Neural cell (in vitro differentiated cells): ENCODE results near the gene TIMM44.

Experiments
- CTCF ChIP-seq: fragments of 450-650 bp; IDR thresholded peaks from 2 replicates; pipeline ENCODE4 v1.5.1; 2014; ENCODE audit warnings: antibody characterized with exemption, mild to moderate bottlenecking, moderate library complexity; ENCODE audit not compliant: poor library complexity, severe bottlenecking
- EP300 ChIP-seq: fragments of 450-650 bp; conservative IDR thresholded peaks from 2 replicates; pipeline ENCODE4 v1.6.1; 2014; ENCODE audit warnings: antibody characterized with exemption, mild to moderate bottlenecking, moderate library complexity; ENCODE audit not compliant: poor library complexity, severe bottlenecking
- EZH2 ChIP-seq: fragments of 200-600, 300-800 bp; shearing (Covaris generic), sonication (generic); IDR thresholded peaks from 2 replicates; pipeline ENCODE4 v1.6.1; 2014; ENCODE audit warnings: antibody characterized with exemption, low read length, borderline replicate concordance, mild to moderate bottlenecking; ENCODE audit not compliant: insufficient read depth, poor library complexity, severe bottlenecking
- MXI1 ChIP-seq: fragments of 450-650 bp; conservative IDR thresholded peaks from 2 replicates; pipeline ENCODE4 v1.6.1; 2014; ENCODE audit warnings: antibody characterized with exemption, mild to moderate bottlenecking; ENCODE audit not compliant: poor library complexity, severe bottlenecking
- POLR2AphosphoS5 ChIP-seq: IDR thresholded peaks from 2 replicates; pipeline ENCODE4 v1.6.1; 2012
- RAD21 ChIP-seq: fragments of 450-650 bp; conservative IDR thresholded peaks from 2 replicates; pipeline ENCODE4 v1.6.1; 2014; ENCODE audit warnings: antibody characterized with exemption, mild to moderate bottlenecking, moderate library complexity
- REST ChIP-seq: IDR thresholded peaks from 2 replicates; pipeline ENCODE4 v1.6.1; 2012; ENCODE audit warnings: borderline replicate concordance
- SMC3 ChIP-seq: fragments of 450-650 bp; conservative IDR thresholded peaks from 2 replicates; pipeline ENCODE4 v1.6.1; 2014; ENCODE audit warnings: antibody characterized with exemption, mild to moderate bottlenecking, moderate library complexity; ENCODE audit not compliant: poor library complexity
- TAF1 ChIP-seq: IDR thresholded peaks from 2 replicates; pipeline ENCODE4 v1.6.1; 2012; ENCODE audit warnings: low read depth

- TF ChIP-seq CTCF: no peak
- no peak for TF ChIP-seq REST
- TF ChIP-seq TAF1: no peak
- no peak for TF ChIP-seq POLR2AphosphoS5
- no peak for TF ChIP-seq RAD21
- no peak for TF ChIP-seq EZH2
- no peak for TF ChIP-seq EP300
- no peak for TF ChIP-seq SMC3
- no peak for TF ChIP-seq MXI1
Observed at GRCh38 chr19:7953576-7953975, 10.1 kb upstream of the TIMM44 start.
